NCI-H510A (cell line): ENCODE data around the gene GALNT9.

Experiments used
- DNase-seq: peaks from one replicate; lab custom pipeline; 2025; lab: John Stamatoyannopoulos, UW

The GALNT9 gene

DNA sequence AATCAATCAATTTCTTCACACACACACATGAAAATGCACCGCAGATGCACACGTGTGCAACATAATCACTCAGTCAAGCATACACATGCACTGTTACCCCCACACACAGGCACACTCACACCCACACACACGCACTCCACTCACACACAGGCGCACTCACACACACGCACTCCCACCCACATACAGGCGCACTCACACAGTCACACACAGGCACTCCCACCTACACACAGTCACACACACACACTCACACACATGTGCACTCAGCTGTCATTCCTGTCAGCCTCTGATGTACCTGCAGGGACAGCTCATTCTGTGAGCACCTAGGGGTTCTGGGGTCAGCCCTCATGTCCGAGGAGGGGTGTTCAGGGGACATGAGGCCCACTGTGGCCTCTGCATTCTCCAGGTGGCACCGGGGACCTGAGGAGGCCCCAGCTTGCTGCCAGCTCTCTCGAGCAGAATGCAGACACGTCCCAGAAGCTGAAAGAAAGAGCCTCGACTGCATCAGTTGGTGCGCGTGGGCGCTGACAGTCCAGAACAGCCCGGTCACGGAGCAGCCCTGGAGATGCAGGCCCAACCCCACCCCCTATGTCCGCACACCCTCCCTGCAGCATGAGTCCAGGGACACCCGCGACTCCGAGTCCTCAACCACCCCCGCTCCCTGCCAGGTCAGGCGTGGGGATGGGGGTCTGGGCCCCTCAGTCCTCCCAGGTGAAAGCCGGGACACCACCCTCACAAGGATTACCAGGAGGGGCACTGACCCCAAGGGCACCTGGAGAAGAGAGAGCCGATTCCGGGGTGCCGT, 115.8 kb downstream of the GALNT9 start:
- DNase-seq: no peak

DNA sequence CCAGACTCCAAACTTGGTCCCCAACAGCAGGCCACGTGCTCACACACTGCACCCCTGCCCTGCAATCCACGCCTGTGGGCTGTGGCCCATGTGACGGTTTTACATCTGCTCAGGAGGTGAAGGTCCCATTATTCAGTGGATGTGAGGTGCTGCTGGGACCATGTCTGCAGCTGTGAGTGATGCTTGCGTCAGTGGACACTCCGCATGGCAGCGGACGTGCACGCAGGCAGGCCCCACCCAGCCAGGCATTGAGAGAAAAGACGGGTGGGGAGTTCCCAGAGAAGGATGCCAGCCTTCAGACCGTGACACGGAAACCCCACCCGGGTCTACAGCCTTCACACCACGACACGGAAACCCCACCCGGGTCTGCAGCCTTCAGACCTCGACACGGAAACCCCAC, 117.6 kb downstream of the GALNT9 start:
- no peak for DNase-seq

DNA sequence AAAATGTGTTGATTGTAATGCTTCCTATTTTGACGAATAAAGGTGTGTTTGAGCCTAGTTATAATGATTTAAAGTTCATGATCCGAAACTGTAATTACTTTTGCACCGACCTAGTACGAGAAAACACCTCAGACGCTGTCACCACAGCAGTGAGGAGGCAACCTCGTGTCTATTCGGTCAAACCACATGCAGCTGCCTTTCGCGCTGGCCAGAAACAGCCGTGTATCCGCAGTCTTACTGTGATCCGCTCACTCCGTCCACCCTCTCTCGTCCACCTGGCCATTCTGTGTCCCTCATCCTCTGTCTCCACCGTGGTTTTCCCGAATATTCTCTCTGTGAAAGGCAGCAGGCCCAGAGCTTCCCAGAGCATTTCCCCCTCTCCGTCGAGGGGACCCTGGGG, 118.1 kb downstream of the GALNT9 start:
- no peak for DNase-seq

DNA sequence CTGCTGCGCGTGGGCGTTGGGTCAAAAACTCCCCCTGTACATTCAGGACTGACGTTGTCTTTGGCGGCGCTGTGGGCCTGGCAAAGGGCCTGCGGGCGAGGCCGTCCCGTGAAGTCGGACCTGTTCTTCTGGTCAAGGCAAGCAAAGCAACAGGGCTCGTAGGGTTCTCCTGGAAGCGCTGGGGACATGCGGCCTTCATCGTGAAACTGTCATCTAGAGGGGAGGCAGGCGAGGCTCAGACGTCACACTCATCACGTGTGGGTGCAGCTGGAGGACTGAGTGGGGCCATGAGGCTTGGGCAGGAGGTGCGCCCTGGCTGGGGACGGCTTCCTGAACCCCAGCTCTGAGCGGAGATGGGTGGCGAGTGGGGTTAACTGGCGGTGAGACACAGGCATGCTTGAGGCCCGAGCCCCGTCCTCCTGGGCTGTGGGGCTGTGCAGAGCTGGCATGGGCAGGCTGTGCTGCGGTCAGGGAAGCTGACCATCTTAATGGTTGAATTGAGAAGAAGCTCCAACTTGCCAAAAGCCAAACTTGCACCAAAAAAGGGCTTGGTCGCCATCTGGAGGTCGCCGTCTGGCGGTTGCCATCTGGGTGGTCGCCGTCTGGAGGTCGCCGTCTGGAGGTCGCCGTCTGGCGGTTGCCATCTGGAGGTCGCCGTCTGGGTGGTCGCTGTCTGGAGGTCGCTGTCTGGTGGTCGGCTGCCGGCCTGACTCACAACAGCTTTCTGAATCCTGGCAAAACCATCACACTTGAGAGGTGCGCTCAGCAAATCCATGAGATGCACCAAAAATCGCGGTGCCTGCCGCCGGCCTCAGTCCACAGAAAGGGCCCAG, 119.0 kb downstream of the GALNT9 start:
- no peak for DNase-seq

DNA sequence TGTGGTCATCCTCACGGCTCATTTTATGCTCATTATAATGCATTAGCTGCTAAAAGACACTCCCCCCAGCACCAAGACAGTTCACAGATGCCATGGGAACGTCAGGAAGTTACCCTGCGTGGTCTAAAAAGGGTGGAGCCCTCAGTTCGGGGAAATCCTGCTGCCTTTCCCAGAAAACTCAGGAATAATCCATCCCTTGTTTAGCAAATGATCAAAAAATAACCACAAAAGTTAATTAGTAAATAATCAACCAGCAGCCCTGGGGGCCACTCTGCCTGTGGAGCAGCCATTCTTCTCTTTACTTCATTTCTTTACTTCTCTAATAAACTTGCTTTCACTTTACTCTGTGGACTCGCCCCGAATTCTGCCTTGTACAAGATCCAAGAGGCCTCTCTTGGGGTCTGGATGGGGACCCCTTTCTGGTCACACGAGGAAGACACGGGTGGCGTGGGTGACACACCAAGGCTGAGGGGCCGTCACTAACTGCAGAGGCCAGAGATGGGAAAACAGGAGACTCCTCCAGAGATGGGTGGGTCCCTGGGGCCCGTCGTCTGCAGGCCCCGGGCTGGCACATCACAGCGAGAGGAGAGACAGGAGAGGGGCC, 119.7 kb downstream of the GALNT9 start:
- DNase-seq: no peak

DNA sequence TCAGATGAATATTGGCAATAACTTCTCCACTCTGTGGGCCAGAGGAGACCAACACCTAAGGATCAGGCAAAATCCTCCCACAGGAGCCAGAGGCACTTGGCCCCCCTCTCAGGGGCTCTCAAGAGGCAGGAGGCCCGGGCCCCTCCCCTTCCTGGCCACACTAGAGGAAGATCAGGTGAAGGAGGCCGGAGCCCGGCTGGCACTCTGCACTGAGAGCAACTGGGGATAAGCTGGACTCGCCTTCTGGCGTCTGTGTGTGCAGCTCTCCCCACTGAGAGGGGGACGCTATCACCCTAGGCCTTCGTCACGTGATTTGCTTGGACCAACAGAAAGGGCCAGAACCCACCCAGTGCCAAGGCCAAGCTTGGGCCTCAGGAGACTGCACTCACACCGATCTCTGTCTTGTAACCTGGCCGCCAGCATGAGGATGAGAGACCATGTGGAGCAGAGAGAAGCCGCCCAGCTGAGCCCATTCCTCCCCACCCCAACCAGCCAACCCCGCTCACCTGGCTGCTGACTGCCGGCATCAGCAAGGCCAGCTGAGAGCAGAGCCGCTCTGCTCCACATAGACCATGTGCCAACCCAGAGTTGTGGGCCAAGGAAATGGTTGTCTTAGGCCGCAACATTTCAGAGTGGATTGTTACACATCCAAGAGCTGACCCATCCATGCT, 121.1 kb downstream of the GALNT9 start:
- DNase-seq: no peak

DNA sequence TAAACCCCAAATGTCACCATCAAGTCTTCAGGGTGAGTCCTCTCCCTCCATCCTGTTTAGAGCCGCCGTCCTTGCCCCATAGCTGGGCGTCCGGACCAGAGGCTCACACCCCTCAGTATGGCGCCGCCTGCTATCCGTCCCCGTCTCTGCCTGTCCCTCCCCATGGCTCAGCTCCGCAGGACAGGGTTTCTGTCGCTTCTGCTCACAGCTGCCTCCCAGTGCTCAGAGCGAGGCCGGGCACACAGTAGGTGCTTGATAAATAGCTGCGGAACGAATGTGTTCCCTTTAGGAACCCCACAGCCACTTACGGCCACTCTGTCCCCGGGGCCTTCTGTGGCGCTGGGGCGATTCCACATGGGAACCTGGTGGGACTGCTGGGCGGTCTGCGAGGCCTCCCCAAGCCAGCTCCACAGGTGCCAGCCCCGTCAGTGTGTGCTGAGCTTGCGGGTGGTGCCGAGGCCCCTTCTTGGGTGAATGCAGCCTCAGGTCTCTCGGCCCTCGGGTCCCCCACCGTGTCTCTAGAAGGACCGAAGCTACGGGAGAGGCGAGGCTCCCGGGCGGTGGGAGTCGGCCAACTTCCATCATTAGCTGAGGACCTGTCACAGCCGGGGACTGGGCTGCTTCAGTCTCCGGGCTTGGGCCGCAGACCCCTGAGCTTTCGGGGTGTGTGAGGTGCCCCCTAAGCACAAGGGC, 122.2 kb downstream of the GALNT9 start:
- no peak for DNase-seq

DNA sequence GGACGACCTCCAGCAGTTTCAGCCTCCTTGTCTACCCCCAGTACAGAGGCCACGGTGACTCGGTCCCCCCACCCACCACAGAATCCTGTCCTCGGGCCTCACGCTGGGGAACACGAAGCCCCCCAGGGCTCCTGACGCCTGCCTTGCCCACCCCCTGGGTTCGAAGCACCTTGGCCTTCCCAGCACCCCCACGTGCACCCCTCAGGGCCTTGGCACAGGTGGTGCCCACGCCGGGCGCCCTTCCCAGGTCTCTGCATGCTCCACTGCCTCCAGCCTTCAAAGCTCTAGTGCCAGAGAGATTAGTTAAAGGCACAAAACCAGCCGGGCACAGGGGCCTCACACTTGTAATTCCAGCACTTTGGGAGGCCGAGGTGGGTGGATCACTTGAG, 123.3 kb downstream of the GALNT9 start:
- no peak for DNase-seq

DNA sequence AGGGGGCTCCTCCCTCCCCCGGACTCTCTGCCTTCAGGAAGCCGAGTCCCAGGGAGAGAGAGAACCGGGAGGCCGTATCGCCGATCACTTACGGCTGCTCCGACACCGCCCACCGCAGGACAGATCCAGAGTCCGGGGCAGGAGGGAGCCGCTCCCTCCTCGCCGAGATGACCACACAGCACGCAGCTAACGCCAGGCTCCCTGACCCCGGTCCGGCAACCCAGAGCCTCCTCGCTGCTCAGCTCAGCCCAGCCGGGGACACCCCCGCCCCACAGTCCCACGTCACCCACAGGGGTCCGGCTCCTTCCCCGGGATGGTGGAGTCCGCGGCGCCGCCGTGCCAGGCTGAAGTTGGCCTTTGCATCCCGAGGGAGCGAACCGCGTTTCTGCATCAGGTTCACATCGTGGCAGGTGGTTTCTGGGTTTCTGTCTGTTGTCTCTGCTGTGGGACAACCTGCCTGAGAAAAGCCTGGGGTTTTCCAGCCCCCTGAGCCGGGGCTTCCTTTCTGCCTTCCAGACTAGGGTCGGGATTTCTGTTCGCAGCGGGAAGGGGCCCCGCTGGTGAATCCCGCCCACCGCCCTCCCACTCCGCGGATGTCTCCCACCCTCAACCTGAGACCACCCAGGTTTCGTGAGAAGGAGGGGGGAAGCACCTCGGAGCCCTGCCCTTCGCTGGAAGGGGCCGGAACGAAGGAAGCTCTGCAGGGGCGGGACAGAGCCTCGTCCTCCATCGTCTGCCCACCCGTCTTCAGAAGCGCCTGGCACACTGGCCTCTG, 123.9 kb downstream of the GALNT9 start:
- DNase-seq: no peak

DNA sequence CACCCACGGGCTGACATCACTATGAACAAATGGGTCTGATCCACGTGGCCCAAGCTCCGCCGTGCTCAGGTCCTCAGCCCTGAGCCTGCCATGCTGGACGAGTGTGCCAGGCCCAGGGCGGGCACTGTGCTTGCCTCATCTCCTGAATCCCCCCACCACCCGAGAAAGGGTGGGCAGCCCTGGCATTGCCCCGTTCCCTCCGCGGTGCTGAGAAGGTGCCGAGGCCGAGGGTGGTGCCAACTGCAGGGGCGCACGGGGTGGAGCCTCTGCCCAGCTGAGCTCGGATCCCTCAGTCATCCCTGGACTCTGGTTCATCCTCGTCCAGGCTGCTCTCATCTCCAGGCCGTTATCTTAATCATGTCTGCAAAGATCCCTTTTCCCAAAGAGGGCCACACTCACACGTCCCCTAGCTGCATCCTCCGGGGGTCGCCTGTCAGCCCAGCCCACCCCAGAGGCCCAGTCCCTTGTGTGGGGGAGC, 124.6 kb downstream of the GALNT9 start:
- no peak for DNase-seq

DNA sequence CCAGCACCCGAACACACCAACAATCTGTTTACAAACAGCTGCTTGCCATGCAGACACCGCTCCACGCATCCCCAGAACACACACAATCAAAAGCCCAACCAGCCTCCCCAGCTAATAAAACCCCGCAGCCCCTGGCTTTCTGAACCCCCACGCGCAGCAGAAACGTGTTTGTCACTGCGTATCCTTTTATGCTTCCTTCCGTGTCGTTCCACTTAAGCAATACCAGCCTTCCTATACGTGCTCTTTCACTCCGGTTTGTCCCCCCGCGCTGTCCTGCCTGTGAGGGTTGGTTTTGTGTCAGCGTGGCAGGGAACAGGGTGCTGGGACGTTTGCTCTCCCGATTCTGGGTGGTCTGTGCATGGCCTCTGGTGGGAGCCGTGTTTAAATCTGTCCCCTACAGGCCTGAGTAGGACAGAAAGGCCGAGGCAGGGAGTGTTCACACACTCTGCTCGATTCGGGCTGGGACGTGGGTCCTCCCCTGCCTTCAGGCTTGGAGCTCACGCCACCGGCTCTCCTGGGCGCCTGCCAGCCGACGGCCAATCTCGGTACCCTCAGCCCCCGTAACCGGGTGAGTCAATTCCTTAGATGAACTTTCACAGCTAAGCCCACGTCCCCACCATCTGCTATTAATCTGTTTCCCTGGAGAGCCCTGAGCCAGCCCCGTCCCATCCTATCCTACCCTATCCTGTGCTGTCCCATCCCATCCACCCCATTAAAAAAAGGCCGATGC, 125.2 kb downstream of the GALNT9 start:
- DNase-seq: no peak

DNA sequence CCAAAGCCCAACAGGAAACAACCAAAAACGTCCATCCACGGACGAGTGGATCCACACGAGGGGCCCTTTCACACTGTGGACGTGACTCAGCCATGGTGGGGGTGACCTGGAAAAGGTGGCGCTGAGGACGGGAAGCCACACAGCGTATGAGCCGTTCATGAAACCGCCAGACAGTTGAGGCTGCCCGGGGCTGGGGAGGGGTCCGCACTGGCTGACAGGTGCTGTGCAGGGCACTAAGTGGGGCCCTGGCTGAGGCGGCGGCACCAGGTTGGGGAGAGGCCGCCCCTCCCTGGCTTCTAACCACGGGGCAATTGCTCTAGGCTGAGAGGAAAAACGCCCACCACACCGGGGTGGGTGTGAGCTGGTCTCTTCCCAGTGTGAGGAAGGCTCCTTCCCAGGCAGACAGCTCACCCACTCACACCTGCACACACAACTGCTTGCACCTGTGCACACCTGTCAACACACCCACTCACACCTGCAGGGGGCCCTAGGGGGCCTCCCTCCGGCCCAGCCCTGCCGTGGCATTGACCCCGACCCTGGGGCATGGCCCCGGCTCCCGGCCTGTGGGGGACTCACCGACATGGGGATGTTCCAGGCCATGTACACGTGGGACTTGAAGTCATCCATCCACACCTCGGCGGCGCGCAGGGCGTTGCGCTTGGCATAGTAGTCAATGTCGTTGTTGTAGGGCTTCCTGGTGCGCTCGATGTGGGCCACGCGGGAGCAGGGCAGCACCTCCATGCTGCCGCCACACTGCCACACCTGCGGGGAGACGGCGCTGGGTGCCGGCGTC, 126.3 kb downstream of the GALNT9 start:
- no peak for DNase-seq

DNA sequence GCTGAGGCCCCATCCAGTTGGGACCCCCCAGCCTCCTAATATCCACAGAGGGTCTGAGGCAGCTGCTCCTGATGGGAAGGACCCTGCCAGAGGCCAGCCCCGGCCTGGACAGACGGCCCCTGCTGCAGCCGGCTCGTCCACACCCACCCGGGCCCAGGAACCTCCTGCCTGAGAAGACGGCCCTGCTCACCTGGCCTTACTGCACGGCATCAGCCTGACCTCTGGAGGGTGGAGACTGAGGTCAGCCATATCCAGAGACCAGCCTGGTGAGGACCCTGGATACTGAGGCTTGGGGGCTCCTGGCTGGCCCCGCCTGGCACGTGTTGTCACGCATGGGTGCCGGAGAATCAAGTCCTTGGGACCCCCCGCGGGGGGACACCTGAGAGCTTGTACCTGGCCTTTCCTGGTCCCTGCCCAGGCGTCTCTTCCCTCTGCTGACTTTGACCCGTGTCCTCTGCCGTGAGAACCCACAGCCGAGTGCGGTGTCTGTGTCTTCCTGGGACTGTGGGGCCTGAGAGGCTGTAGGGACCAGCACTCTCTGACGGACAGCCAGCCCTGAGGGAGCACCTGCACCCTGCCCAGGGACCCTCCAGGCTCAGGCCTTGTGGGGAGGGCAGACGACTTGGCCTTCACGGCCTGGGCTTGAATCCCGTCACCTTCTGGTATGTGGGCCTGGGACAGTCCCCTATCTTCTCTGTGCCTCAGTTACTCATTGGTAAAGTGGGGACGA, 127.8 kb downstream of the GALNT9 start:
- no peak for DNase-seq

DNA sequence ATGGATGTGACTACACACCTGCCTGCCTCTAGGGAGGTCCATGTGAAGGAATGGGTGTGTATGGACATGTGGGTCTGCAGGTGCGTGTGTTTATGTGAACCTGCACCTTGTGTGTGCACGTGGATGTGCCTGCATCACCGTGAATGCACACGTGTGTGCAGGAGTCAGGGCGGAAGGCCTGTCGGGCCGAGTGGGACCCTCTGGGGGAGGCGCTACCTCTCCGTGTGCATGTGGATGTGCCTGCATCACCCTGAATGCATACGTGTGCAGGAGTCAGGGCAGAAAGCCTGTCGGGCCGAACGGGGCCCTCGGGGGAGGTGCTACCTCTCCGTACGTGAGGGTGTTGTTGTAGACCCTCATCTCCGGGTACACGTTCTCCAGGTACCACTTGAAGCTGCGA, 128.6 kb downstream of the GALNT9 start:
- DNase-seq: no peak

DNA sequence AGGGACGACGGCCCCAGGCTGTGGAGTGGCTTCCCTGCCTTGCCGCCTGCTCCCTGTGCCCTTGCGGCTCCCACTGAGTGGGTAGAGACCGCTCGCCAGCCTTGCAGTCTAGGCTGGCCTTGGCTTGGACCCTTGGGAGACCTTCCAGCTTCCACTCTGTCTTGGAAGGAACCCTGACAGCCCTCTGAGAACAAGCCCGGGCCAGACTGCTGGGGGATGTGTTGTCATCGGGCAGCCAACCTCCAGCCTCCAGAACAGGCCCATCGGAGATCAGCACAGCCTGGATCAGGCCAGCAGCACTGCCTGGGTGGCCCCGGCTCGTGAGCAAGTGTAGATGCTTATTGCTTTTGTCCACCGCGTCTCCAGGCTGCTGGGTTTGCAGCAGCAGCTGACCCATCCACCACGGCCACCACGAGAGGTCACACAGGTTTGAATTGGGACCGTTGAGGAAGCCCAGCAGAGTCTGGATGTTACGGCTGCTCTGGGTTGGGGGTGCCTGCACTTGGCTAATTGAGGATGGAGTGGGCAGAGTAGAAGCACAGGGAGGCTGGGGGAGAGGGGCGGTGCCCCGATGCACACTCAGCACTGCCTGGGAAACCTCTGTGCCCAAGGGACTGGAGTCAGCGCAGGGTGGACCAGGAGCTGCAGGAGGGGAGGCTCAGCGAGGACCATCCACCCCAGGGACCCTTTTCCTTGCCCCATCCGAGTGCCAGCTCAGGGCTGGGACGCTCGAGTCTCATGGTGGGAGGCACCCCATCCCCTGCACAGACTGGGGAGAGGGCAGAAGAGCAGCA, 129.7 kb downstream of the GALNT9 start:
- DNase-seq: no peak

DNA sequence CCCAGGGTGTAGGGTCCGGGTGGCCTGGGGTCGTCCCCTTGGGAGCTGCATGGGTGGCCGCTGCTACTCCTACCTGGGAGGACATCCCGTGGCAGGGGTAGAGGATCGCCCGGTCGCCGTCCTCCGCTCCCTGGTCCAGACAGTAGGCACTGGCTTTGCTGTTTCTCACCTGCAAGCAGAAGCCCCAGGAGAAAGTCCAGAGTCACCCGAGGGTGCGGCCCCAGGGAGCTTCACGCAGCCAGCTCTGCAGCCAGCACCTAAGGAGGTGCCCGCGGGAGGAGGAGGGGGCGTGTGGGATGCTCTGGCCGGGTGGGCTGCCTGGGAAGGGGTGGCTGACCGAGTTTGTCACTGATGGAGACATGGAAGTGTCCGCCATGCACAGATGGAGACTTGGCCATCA, 130.3 kb downstream of the GALNT9 start:
- no peak for DNase-seq

DNA sequence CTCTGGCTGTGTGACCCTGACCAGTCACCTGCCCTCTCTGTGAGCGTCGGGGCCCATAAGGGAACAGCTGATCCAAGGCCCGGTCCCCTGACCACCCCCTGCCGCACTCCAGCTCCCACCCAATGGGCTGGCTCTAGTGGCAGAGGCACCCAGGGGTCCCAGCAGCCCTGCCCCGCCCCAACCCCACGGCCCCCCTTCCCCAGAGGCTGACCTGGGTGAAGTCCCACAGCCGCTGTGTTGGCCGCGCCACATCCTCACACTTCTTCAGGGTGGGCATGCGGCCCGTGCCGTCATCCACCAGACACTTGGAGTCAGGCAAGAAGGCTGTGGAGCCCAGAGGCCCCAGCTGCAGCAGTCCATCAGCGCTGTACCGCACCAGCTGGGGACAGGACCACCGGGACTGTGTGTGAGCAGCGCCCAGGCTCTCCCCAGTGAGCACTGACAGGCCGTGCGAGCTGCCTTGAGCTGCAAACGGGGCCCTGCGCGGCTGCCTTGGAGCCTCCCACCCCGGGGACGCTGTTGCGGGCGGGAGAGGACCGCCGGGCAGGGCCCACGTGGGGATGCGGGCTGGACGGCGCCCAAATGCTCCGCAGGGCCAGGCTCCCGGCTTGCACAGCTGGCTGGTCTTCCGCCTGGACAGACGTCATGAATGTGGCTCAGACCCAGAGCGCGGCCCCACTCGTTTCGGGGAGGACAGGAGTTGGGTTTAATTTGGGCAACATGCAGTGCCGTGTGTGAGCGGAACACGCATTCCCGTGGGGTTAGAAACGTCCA, 131.6 kb downstream of the GALNT9 start:
- no peak for DNase-seq
